Loucy (cell line): ENCODE data around the gene CAMTA1.

Experiments
- EZH2phosphoT487 ChIP-seq: fragments of 200-600 bp; IDR thresholded peaks from 2 replicates; pipeline ENCODE4 v1.6.1; 2018; ENCODE audit warnings: antibody characterized with exemption, mild to moderate bottlenecking, moderate library complexity, borderline replicate concordance
- TF ChIP-seq, protein P1 (sequence below): fragments of 200-600 bp; sonication (generic); conservative IDR thresholded peaks from 2 replicates; pipeline ENCODE4 v1.5.1; 2014; ENCODE audit warnings: mild to moderate bottlenecking, antibody characterized with exemption, low read length

DNA sequence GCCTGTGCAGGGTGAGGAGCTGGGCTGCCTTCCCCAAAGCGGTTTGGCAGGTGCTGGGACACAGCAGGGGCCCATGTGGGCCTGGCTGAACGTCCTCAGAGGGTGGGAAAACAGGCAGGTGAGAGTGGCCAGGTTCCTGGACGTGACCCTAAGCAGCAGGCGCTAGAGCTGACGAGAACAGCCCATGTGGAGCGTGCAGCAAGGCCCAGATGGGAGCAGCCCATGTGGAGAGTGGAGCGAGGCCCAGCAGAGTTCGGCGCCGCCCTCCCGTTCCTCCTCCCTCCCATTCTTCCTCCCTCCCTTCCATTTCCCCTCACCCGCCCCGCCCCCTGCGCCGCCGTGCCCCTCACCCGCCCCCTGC, 671.4 kb downstream of the CAMTA1 start:
- TF ChIP-seq, protein P1, sequence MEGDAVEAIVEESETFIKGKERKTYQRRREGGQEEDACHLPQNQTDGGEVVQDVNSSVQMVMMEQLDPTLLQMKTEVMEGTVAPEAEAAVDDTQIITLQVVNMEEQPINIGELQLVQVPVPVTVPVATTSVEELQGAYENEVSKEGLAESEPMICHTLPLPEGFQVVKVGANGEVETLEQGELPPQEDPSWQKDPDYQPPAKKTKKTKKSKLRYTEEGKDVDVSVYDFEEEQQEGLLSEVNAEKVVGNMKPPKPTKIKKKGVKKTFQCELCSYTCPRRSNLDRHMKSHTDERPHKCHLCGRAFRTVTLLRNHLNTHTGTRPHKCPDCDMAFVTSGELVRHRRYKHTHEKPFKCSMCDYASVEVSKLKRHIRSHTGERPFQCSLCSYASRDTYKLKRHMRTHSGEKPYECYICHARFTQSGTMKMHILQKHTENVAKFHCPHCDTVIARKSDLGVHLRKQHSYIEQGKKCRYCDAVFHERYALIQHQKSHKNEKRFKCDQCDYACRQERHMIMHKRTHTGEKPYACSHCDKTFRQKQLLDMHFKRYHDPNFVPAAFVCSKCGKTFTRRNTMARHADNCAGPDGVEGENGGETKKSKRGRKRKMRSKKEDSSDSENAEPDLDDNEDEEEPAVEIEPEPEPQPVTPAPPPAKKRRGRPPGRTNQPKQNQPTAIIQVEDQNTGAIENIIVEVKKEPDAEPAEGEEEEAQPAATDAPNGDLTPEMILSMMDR, result no peak
- TF ChIP-seq EZH2phosphoT487, result no peak
